HL-60/S4 (cell line): ENCODE measurements around the gene SPSB4.
"Not testable (repeated sequence)": the region's sequence is repeated elsewhere in the genome, so short reads cannot be mapped to it uniquely, and the experiment has no call there.

Experiments
- in situ Hi-C: fragments of 300-500 bp; cut with MboI; formaldehyde crosslinking; loops from 2 replicates; pipeline ENCODE4 v1.14.3; 2022; ENCODE audit warnings: low sequenced_read_pairs

SPSB4 gene

DNA sequence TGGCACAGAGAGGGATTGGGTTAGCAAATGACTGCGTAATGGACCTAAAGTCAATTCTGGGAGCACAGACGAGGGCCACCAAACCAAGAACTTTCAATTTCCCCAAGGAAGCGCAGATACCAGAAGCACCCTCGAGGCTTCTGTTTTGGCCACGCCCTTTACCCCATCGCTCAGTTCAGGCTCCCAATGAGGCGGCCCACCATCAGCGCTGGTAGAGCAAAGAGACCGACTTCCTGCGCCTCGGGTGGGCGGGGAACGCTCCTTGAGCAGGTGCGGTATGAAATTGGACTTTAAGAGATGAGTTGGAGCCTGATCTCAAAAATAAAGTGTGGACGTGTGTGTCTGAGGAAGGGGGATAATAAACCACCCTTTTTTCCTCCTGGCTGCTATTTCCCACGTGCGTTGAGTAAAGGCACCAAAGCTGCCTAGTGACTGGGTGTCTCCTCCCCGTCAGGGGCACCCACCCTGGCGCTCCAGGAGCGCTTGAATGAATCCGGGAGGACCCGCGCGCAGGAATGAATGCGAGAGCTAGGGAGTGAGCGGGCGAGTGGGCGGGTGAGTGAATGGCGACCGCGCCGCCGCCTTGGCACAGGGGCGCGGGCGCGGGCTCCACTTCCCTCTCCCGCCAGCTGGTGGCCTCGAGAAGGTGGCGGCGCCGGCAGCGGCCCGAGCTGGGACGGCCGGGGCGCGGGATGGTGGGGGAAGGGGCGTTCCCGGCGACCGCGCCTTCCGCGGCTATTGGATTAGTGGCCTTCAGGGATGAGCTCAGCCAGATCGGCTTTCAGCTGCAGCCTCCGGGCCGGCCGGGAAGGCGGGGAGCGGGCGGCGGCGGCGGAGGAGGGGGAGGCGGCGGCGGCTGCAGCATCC lies at the start of gene SPSB4:
Gene SPSB4 (plus strand): TSS at position 772 of the 867 bp plus-strand sequence. CDS start 14,758 bp downstream, outside the sequence.
- in situ Hi-C loops = no loop called here

DNA sequence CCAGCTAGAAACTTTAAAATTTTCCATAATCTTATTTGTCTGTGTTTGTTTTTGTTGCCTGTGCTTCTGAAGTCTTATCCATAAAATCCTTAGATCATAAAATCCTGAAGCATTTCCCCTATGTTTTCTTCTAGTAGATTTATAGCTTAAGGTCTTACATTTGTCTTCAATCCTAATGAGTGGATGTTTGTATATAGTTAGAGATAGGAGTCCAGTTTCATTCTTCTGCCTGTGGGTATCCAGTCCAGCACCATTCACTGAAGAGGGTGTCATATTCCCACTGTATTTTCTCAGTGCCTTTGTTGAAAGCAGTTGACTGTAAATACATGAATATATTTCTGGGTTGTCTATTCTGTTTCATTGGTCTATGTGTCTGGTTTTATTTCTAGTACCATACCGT lies 44.8 kb upstream of the SPSB4 start:
- in situ Hi-C loops = loop anchor here (10.0 kb wide), 1 partner anchor 188 kb away; no protein-coding TSS in a partner anchor

DNA sequence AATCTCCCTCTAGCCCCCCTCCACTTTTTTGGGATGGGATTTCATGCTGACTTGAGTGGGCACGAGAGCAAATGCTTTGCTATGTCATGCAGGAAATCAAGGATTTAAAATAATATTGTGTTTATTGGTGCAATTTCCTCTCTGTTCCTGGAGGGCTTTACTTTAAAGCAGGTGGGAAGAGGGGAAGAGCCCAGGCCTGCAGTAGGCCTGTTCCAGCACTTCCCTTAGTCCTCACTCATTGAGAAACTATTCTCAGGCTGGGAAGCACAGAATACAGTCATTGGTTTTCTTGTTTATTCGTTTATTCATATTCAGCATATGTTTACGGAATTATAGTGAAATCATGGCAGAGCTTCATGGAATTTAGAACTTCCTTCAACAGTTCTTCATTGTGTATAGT lies 41.7 kb upstream of the SPSB4 start:
- in situ Hi-C loops = loop anchor here (10.0 kb wide), 1 partner anchor 185 kb away; no protein-coding TSS in a partner anchor

DNA sequence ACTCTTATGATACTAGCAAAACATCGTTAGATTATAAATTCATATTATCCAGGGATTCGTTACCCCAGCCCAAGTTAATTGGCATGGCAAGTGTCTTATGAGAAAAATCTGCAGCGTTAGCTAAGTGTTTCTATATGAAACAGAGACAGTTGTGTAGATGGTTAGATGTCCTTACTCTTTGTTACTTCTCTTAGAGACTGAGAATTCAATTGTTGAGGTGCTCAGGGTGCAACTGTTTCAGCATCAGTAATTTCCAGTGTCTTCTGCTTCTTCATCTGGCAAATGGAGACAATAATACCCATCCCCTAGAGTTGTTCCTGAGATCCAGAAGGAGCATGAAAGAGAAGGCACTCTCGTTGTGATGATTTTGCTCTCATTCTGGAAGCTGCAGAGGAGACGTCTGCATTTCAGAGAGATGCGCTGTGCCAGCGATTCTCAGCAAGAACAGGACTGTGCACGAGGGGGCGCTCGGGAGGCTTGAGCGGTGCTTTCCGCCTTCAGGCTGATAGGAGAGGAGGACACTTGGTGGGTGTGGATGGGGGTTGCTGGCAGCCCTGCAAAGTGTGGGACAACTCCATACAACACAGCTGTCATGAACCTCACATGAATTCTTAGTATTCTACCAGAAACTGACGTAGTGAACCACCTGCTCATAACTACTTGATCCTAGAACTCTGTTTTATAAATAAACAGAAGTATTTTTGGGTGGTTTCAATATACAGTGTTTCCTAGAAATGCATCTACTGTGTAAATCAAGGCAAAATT lies 39.7 kb upstream of the SPSB4 start:
- in situ Hi-C loops = no loop called here

DNA sequence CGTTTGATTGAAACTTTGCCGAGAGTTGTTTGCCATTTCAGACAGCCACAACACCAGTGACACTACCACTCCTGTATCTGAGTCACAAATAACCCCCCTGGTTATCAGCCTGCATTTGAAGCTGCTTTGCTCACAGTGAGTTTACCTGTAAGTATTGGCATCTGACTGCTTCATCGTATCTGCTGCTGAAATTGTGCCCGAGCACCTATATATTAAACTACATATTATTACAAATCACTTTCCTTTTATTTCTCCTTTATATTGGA lies 39.2 kb upstream of the SPSB4 start:
- in situ Hi-C loops = no loop called here

DNA sequence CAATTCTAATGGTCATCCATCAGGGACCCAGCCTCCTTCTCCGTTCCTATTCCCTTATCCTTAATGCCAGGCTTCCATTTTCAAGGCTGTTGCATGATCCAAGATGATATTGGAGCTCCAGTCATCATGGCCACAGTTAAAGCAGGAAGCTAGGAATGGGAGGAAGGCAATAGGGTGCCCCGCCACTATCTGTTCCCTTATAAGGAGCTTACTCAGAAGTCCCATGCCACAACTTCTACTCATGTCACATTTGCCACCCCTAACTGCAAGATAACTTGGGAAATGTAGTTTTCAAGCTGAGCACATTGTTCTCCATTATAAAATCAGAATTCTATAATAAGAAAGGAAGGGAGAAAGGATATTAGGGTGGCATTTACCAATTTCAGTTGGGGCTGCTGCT lies 38.6 kb upstream of the SPSB4 start:
- in situ Hi-C loops = no loop called here

DNA sequence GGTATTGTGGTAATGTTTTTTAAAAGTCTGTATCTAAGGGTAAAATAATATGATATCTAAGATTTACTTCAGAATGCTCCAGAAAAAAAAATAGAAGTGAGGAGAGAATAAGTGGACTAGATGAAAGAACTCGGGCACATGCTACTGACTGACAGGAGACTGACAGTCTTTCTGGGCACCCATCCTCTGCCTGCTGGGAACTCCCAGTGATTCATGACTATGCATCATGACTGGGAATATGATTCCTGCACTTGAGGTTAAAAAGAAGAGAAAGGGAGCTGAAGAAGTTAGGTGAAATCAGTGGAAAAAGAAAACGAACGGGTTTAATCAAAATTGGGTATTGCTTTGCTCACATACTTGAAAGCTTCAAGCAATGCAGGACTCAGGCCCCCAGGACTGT lies 35.7 kb upstream of the SPSB4 start:
- in situ Hi-C loops = no loop called here

GRCh38 chr3:141017366-141018322 lies 33.5 kb upstream of the SPSB4 start:
- in situ Hi-C loops = not testable (repeated sequence)

- in situ Hi-C loops = no loop called here
Observed at GRCh38 chr3:141019244-141019643, 31.9 kb upstream of the SPSB4 start.

- in situ Hi-C loops = no loop called here
Observed at GRCh38 chr3:141020143-141020830, 30.9 kb upstream of the SPSB4 start.

DNA sequence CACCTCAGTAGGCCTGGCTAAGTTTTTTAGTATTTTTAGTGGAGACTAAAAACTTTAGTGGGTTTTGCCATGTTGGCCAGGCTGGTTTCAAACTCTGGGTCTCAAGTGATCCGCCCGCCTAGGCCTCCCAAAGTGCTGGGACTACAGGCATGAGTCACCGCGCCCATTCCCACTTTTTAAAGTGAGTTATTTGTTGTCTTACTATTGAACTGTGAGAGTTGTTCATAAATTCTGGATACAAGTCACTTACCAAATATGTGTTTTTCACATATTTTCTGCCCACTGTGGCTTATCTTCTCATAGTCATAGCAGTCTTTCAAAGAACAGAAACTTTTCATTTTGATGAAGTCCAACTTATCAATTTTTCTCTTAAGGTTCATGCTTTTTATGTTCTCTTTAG lies 29.9 kb upstream of the SPSB4 start:
- in situ Hi-C loops = no loop called here

DNA sequence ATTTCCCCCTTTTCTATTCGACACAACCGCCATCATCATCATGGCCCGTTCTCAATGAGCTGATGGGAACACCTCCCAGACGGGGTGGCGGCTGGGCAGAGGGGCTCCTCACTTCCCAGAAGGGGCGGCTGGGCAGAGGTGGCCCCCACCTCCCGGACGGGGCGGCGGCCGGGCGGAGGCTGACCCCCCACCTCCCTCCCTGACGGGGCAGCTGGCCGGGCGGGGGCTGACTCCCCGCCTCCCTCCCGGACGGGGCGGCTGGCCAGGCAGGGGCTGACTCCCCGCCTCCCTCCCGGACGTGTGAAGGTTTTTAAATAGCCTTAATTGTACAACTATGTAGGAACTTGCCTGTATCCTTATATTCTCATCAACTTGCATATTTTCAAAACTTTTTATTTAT lies 20.9 kb upstream of the SPSB4 start:
- in situ Hi-C loops = no loop called here

- in situ Hi-C loops = no loop called here
Observed at GRCh38 chr3:141039589-141039988, 11.6 kb upstream of the SPSB4 start.

GRCh38 chr3:141044695-141045641 lies 6.2 kb upstream of the SPSB4 start:
- in situ Hi-C loops = no loop called here

- in situ Hi-C loops = no loop called here
Observed at GRCh38 chr3:141045849-141046248, 5.3 kb upstream of the SPSB4 start.

- in situ Hi-C loops = no loop called here
Observed at GRCh38 chr3:141047168-141047567, 4.0 kb upstream of the SPSB4 start.

DNA sequence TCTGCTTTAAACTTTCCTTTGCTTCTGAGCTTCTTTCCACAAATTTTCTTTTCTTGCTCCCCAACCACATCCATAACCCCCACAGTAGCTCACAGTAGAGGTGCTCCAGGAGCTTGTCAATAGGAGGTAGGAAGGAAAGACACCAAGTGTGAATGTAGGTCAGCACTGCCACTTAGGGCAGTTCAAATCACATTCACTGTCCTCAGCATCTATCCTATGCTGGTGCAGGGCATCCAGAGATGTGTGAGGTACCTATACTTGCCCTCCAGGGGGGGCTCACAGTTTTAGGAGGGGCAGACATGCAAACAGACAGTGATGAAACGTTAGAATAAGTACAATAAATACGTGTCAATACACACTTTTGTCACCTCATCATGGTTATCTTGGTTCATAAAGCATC lies 1.5 kb upstream of the SPSB4 start:
- in situ Hi-C loops = no loop called here

DNA sequence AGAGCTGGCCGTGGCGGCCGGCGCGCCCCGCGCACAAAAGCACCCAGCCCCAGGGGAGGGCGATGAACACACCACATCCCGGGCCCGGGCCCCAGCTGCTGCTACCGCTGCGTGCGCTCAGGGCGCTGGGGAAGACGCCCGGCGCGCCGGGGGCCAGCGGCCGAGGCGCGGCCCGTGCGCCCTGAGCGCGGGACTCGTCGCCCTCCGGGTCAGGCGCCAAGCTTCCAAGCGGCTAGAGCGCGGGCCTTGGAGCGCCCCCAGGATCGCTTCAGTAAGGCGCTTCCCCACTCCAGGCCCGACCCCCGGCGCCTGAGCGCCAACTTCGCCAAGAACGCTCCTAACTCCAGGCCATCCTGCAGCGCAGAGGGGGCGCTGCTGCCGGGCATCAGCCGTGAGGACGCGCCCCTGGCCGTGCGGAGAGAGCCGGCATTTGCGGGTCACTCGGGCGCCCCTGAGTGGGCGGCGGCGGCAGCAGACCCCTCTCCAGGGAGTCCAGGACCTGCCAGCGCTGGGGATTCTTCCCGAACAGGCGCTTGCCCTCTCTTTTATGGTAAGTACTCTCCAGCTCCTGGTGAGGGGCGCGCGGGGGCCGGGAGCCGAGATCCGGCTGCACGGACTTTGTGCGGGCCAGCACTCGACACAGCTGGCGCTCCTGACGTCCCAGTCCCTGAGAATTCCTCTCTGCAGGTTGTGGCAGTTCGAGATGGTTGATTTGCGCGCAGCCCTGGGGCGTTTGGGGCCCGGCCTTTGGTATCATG lies 475 bp downstream of the SPSB4 start:
- in situ Hi-C loops = no loop called here
